ENCODE results near the gene PTPN1. TPM values are rescaled to one million over a fixed set of nuclear protein-coding genes. Genes with fewer than 3 reads are reported as not detected.

The PTPN1 gene
- polyA plus RNA-seq, 3 donors, result 7.6 to 31.7 (median 15.5) TPM

DNA sequence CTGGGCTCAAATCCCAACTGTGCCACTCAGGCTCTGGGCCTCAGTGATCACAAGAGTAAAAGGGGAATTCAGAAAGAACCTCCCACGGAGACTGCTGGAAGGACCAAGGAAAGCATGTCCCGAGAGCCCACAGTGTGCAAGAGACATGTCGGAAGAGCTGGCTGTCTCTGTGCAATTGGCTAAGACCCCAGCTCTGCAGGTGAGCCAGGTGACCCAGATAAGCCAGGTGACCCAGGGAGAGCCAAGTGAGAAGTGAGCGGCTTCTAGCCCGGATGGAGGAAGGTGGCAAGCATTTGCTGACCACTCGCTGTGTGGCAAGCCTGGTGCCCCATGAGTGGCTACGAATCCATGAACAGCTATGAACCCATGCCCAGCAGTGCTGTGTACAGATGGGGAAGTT lies 122.1 kb downstream of the PTPN1 start:
- 77 to 88% (median 83%) methylated on average over 7 of the region's 7 CpGs for WGBS, 3 donors

DNA sequence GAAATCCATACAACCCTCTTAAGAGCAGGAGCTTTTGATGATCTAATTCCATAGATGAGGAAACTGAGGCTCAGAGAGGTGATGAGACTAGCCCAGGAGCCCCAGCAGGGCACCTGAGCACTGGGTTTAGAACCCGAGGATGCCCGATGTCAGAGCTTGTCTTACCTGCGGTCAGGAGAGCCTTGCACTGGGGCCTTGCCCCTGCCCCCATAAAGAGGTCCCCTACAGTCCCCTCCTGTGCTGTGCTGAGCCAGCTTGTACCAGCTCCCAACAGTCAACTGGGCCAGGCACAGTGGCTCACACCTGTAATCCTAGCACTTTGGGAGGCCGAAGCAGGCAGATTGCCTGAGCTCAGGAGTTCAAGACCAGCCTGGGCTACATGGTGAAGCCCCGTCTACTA lies 122.5 kb downstream of the PTPN1 start:
- H3K27ac ChIP-seq (ENCODE audit: low read depth, low read length), result no peak overlapping the region
- 91 to 96% (median 96%) methylated on average over 5 of the region's 5 CpGs for WGBS, 3 donors

More for the DNA sequence above, 122.1 kb downstream of the PTPN1 start:
- H3K27ac ChIP-seq (ENCODE audit: low read depth, low read length), result no peak overlapping the region

DNA sequence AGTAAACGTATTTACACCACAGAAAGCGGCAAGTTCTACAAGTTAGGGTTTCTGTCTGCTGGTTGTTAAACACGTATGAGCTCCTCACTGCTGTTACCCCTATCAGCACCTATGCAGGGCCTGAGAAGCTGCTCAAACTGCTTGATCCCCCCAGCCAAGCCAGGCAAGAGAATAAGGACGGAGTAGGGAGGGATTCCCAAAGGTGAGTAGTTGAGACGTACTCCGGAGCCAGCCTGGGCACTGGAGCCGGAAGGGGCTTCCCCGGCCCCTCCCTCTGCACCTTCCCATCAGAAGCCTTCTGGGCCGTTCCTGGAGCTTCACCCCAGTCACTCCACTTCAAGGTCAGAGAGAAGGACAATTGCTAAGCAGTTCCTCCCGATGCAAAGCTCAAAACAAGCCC lies 123.2 kb downstream of the PTPN1 start:
- WGBS, 3 donors, result 67 to 81% (median 80%) methylated on average over 10 of the region's 10 CpGs
- no peak overlapping the region for H3K27ac ChIP-seq (ENCODE audit: low read depth, low read length)

DNA sequence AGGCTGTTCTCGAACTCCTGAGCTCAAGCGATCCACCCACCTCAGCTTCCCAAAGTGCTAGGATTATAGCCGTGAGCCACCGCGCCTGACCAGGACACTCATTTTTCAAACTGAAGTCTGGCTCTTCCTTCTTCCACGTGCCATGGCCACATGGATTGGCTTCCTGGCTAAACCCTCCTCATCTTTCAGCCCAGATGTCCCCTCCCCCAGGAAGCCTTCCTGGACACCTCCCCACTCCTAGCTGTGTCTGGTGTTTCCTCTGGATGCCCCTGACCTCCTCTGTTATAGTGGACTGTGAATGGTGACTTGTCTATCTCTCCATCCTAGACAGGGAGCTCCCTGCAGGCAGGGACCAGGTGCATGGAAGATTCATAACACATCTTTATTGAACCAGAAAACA lies 124.0 kb downstream of the PTPN1 start:
- 73 to 79% (median 75%) methylated on average over 6 of the region's 6 CpGs for WGBS, 3 donors
- H3K27ac ChIP-seq (ENCODE audit: low read depth, low read length), result no peak overlapping the region

Other genes with a start within 250 kb of the PTPN1 start
- gene RIPOR3, start 181.2 kb downstream of the PTPN1 start, polyA plus RNA-seq, result 10 to 100 TPM in 2 of 3 donors, 1 to 10 TPM in 1; 5.3 to 42.7 (median 23.7) TPM
- gene PARD6B, start 221.2 kb downstream of the PTPN1 start, polyA plus RNA-seq, result 1 to 10 TPM in 1 of 3 donors, under 1 TPM in 2; 0.43 to 1.0 (median 0.45) TPM